ENCODE measurements around the gene HSFX3. TPM values are rescaled to one million over a fixed set of nuclear protein-coding genes. Genes with fewer than 3 reads are reported as not detected.

HSFX3 gene
- total RNA-seq, 1 experiment from 2014 or later: not detected

DNA sequence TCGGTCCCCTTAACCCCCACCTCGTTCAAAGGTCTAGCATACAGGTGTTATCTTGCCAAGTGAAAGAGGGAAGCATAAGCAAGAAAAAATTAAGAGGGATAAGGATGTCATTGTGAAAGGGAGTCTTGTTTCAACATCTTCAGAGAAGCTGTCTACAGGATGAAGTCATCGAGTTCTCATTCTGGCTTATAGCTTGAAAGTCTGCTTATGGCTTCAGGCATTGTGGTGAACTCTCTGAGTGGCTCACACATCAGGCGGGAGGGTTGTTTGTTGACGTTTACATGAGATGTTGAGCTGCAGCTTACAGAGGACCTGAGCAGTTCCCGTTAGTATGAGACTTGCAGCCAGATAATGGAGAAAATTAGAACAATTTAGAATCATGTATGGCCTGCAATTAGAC is 20.9 kb upstream of the HSFX3 start:
- Histone ChIP-seq H3F3A (ENCODE audit: low read length, unreplicated experiment) (no peaks in the 10 kb centered on the region), H3K4me2 (ENCODE audit: low read length) (no peak overlapping the region), H3K27ac (ENCODE audit: low read length) (no peak overlapping the region), H4K20me1 (ENCODE audit: low read length) (no peaks in the 10 kb centered on the region), H3K9me2 (replicated peaks; ENCODE audit: low read length) (no peaks in the 10 kb centered on the region), H3K27me3 (ENCODE audit: low read length) (no peaks in the 10 kb centered on the region), H3K9ac (ENCODE audit: low read length) (no peak overlapping the region), H3K79me2 (ENCODE audit: low read length) (no peaks in the 10 kb centered on the region), H2AFZ (ENCODE audit: low read length) (no peak overlapping the region), H3K9me3 (ENCODE audit: low read length) (no peaks in the 10 kb centered on the region), H3K36me3 (ENCODE audit: low read depth, low read length) (no peaks in the 10 kb centered on the region), H3K4me1 (ENCODE audit: insufficient read depth, low read length) (no peaks in the 10 kb centered on the region), H3K4me3 (ENCODE audit: low read length) (no peak overlapping the region)
- intact Hi-C loops (cut with micrococcal nuclease): no loop called here
- no peak for ATAC-seq
- peak; percentile 50 for DNase-seq
- CTCF ChIA-PET: no interaction called here
- POLR2A ChIA-PET (ENCODE audit: unreplicated experiment): no interaction called here
- no TSS peak for BruUV-seq (replicated peaks)
- TF ChIP-seq EZH2phosphoT487 (IDR thresholded peaks at IDR 0.05; ENCODE audit: borderline replicate concordance, low read length) (no peak), EZH2 (IDR thresholded peaks at IDR 0.05; ENCODE audit: low read length, unreplicated experiment) (no peak), CTCF (conservative IDR thresholded peaks at IDR 0.05; ENCODE audit: low read depth, low read length) (no peak)

DNA sequence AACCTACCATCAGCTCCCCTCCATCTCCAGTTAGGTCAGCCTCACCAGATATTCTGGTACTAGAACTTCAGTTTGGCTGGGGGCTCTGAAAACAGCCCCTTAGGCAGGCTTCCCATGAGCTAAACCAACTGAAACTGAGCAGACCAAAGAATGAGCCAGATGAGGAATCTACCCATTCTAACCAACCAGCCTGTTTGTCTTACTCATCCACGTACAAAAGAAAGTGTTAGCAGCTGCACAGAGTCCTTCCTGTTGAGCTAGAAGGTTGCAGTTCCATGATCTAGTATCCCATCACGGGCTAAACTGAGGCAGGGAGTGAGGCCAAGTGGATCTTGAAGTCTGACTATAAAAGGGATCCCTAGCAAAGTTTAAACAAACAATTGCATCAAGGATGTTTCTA is 20.0 kb upstream of the HSFX3 start:
- BruUV-seq (replicated peaks): no TSS peak
- no peaks in the 10 kb centered on the region for H3K9me2 ChIP-seq (replicated peaks; ENCODE audit: low read length)
- POLR2A ChIA-PET (ENCODE audit: unreplicated experiment): no interaction called here
- no peaks in the 10 kb centered on the region for H3K79me2 ChIP-seq (ENCODE audit: low read length)
- no peak overlapping the region for H3K4me2 ChIP-seq (ENCODE audit: low read length)
- H2AFZ ChIP-seq (ENCODE audit: low read length): no peak overlapping the region
- CTCF ChIA-PET: no interaction called here
- H3K9ac ChIP-seq (ENCODE audit: low read length): no peak overlapping the region
- no peaks in the 10 kb centered on the region for H3K9me3 ChIP-seq (ENCODE audit: low read length)
- H3F3A ChIP-seq (ENCODE audit: low read length, unreplicated experiment): no peaks in the 10 kb centered on the region
- no peak for TF ChIP-seq CTCF (conservative IDR thresholded peaks at IDR 0.05; ENCODE audit: low read depth, low read length)
- no peak for TF ChIP-seq EZH2 (IDR thresholded peaks at IDR 0.05; ENCODE audit: low read length, unreplicated experiment)
- TF ChIP-seq EZH2phosphoT487 (IDR thresholded peaks at IDR 0.05; ENCODE audit: borderline replicate concordance, low read length): no peak
- no peaks in the 10 kb centered on the region for H3K36me3 ChIP-seq (ENCODE audit: low read depth, low read length)
- H3K27ac ChIP-seq (ENCODE audit: low read length): no peak overlapping the region
- no peak for ATAC-seq
- no peaks in the 10 kb centered on the region for H4K20me1 ChIP-seq (ENCODE audit: low read length)
- H3K27me3 ChIP-seq (ENCODE audit: low read length): no peaks in the 10 kb centered on the region
- no peaks in the 10 kb centered on the region for H3K4me1 ChIP-seq (ENCODE audit: insufficient read depth, low read length)
- H3K4me3 ChIP-seq (ENCODE audit: low read length): no peak overlapping the region
- intact Hi-C loops (cut with micrococcal nuclease): no loop called here
- DNase-seq: peak; percentile 1

GRCh38 chrX:149568701-149569296 is 19.1 kb upstream of the HSFX3 start:
- H3K9ac ChIP-seq (ENCODE audit: low read length): no peak overlapping the region
- no TSS peak for BruUV-seq (replicated peaks)
- H3K36me3 ChIP-seq (ENCODE audit: low read depth, low read length): no peaks in the 10 kb centered on the region
- no peaks in the 10 kb centered on the region for H3F3A ChIP-seq (ENCODE audit: low read length, unreplicated experiment)
- H3K4me3 ChIP-seq (ENCODE audit: low read length): no peak overlapping the region
- intact Hi-C loops (cut with micrococcal nuclease): no loop called here
- no peaks in the 10 kb centered on the region for H3K9me2 ChIP-seq (replicated peaks; ENCODE audit: low read length)
- no peaks in the 10 kb centered on the region for H3K79me2 ChIP-seq (ENCODE audit: low read length)
- H2AFZ ChIP-seq (ENCODE audit: low read length): no peak overlapping the region
- no peak for ATAC-seq
- H3K4me2 ChIP-seq (ENCODE audit: low read length): no peak overlapping the region
- TF ChIP-seq EZH2phosphoT487 (IDR thresholded peaks at IDR 0.05; ENCODE audit: borderline replicate concordance, low read length): no peak
- no peak for TF ChIP-seq EZH2 (IDR thresholded peaks at IDR 0.05; ENCODE audit: low read length, unreplicated experiment)
- no peak for TF ChIP-seq CTCF (conservative IDR thresholded peaks at IDR 0.05; ENCODE audit: low read depth, low read length)
- POLR2A ChIA-PET (ENCODE audit: unreplicated experiment): no interaction called here
- no peak overlapping the region for H3K27ac ChIP-seq (ENCODE audit: low read length)
- no peaks in the 10 kb centered on the region for H3K4me1 ChIP-seq (ENCODE audit: insufficient read depth, low read length)
- H3K9me3 ChIP-seq (ENCODE audit: low read length): no peaks in the 10 kb centered on the region
- no peaks in the 10 kb centered on the region for H3K27me3 ChIP-seq (ENCODE audit: low read length)
- peak; percentile 0 for DNase-seq
- CTCF ChIA-PET: no interaction called here
- no peaks in the 10 kb centered on the region for H4K20me1 ChIP-seq (ENCODE audit: low read length)

Data from PC-3 (cell line).